T-helper 1 cell (primary cell): ENCODE measurements around the gene MROH2A.
"Not testable (repeated sequence)": the region's sequence is repeated elsewhere in the genome, so short reads cannot be mapped to it uniquely, and the experiment has no call there.

Source experiments
- DNase-seq, 5 donors: peaks; one replicate each; pipeline ENCODE4 v3.0.0-alpha.2; 2012 to 2020
- total RNA-seq, 4 donors: gene quantifications; one replicate each; lab custom pipeline; 2026; lab: John Stamatoyannopoulos, UW

Gene MROH2A
- 0 reads per million in 4 donors for total RNA-seq

GRCh38 chr2:233778030-233778429 lies at the start of gene MROH2A:
Gene MROH2A (plus strand): TSS chr2:233778330. CDS start chr2:233779359, 1,029 bp downstream.
- no peak for DNase-seq

GRCh38 chr2:233728723-233729301 lies 49.3 kb upstream of the MROH2A start, which contains the start of gene UGT1A3:
Gene UGT1A3 (plus strand): TSS chr2:233729042. CDS start chr2:233729127, 85 bp downstream.
- no peak for DNase-seq

- DNase-seq, result not testable (repeated sequence)
Measured at GRCh38 chr2:233736868-233737653, 41.1 kb upstream of the MROH2A start.

GRCh38 chr2:233740870-233741269 lies 37.3 kb upstream of the MROH2A start:
- DNase-seq, result no peak

- no peak for DNase-seq
Measured at GRCh38 chr2:233743464-233744259, 34.5 kb upstream of the MROH2A start.

- no peak for DNase-seq
Measured at GRCh38 chr2:233745073-233745755, 32.9 kb upstream of the MROH2A start.

- not testable (repeated sequence) for DNase-seq
Measured at GRCh38 chr2:233745838-233746237, 32.3 kb upstream of the MROH2A start.

GRCh38 chr2:233746475-233747282 lies 31.5 kb upstream of the MROH2A start:
- DNase-seq, result no peak

- no peak for DNase-seq
Measured at GRCh38 chr2:233747283-233747544, 30.9 kb upstream of the MROH2A start.

- not testable (repeated sequence) for DNase-seq
Measured at GRCh38 chr2:233750689-233751088, 27.4 kb upstream of the MROH2A start.

- DNase-seq, result not testable (repeated sequence)
Measured at GRCh38 chr2:233751212-233752009, 26.7 kb upstream of the MROH2A start.

- no peak for DNase-seq
Measured at GRCh38 chr2:233754872-233755611, 23.1 kb upstream of the MROH2A start.

GRCh38 chr2:233756429-233757081 lies 21.6 kb upstream of the MROH2A start:
- DNase-seq, result no peak

GRCh38 chr2:233758141-233758540 lies 20.0 kb upstream of the MROH2A start:
- DNase-seq, result no peak

GRCh38 chr2:233758849-233759248 lies 19.3 kb upstream of the MROH2A start:
- no peak for DNase-seq

- no peak for DNase-seq
Measured at GRCh38 chr2:233760043-233760442, 18.1 kb upstream of the MROH2A start, which contains the start of gene UGT1A1. Gene UGT1A1 (plus strand): TSS chr2:233760270. CDS start chr2:233760288, 18 bp downstream.

- no peak for DNase-seq
Measured at GRCh38 chr2:233761040-233761769, 16.9 kb upstream of the MROH2A start.

GRCh38 chr2:233764264-233764663 lies 13.9 kb upstream of the MROH2A start:
- no peak for DNase-seq

- DNase-seq, result no peak
Measured at GRCh38 chr2:233764761-233765160, 13.4 kb upstream of the MROH2A start.
